Fibroblast of the aortic adventitia (primary cell): Measurements from ENCODE around the gene PIK3C3. TPM values are rescaled to one million over a fixed set of nuclear protein-coding genes. Genes with fewer than 3 reads are reported as not detected.
"Not testable (repeated sequence)": the region's sequence is repeated elsewhere in the genome, so short reads cannot be mapped to it uniquely, and the experiment has no call there.

Experiments
- DNase-seq: peaks from one replicate; pipeline ENCODE4 v3.0.0-alpha.2; 2010; ENCODE audit warnings: low read depth
- H3K4me3 ChIP-seq: 2 replicates; pipeline ENCODE4 v1.5.1; 2011; ENCODE audit warnings: low read depth, mild to moderate bottlenecking, control low read depth, low read length, moderate library complexity
- total RNA-seq: library from RNA; depleted of rRNA; stranded (reverse); fragments of >200 nt; gene quantifications from 2 replicates; pipeline ENCODE4 v1.2.3, GENCODE V29; 2012; ENCODE audit warnings: low replicate concordance
- TF ChIP-seq, protein P1 (sequence below): IDR thresholded peaks from 2 replicates; pipeline ENCODE4 v1.5.1; 2011; ENCODE audit warnings: mild to moderate bottlenecking, low read length, control low read depth, inconsistent platforms; ENCODE audit not compliant: insufficient read depth

The PIK3C3 gene
- total RNA-seq, 1 donor: 51.2 TPM

DNA sequence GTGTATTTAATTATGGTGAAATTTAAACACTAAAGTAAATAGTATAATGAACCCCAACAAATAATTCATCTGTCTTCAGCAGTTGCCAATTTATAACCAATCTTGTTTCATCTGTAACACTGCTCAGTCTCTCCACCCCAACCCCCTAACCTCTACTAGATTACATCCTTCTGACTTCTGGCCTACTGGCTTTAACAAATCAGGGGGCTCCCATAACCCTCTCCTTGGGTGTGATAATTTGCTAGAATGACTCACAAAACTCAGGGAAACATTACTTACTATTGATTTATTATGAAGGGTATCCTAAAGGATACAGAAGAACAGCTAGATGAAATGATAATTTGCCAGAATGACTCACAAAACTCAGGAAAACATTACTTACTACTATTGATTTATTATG, 50.7 kb downstream of the PIK3C3 start:
- no peak overlapping the region for H3K4me3 ChIP-seq
- TF ChIP-seq, protein P1, sequence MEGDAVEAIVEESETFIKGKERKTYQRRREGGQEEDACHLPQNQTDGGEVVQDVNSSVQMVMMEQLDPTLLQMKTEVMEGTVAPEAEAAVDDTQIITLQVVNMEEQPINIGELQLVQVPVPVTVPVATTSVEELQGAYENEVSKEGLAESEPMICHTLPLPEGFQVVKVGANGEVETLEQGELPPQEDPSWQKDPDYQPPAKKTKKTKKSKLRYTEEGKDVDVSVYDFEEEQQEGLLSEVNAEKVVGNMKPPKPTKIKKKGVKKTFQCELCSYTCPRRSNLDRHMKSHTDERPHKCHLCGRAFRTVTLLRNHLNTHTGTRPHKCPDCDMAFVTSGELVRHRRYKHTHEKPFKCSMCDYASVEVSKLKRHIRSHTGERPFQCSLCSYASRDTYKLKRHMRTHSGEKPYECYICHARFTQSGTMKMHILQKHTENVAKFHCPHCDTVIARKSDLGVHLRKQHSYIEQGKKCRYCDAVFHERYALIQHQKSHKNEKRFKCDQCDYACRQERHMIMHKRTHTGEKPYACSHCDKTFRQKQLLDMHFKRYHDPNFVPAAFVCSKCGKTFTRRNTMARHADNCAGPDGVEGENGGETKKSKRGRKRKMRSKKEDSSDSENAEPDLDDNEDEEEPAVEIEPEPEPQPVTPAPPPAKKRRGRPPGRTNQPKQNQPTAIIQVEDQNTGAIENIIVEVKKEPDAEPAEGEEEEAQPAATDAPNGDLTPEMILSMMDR: no peak
- DNase-seq: no peak

GRCh38 chr18:42009457-42009856, 54.4 kb downstream of the PIK3C3 start:
- not testable (repeated sequence) for H3K4me3 ChIP-seq, DNase-seq

GRCh38 chr18:42011053-42011452, 56.0 kb downstream of the PIK3C3 start:
- H3K4me3 ChIP-seq: no peak overlapping the region
- TF ChIP-seq, protein P1: no peak
- no peak for DNase-seq

GRCh38 chr18:42018831-42019230, 63.8 kb downstream of the PIK3C3 start:
- peak; percentile 23 for DNase-seq
- TF ChIP-seq, protein P1: no peak
- no peak overlapping the region for H3K4me3 ChIP-seq

DNA sequence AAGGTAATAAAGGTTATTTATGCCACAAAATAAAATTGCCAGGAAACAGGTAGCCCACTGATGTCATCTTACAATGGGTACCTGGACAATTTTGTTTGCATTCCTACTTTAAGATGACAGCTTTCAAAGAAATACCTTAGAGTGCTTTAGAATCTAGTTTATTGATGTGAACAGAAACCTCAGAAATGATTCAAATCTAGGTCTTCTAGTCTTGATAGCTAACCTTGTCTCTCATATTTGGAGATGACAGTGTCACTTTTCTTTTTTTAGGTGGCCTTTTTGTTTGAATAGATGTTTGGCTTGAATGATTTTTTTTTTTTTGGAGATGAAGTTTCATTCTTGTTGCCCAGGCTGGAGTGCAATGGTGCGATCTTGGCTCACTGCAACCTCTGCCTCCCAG, 69.1 kb downstream of the PIK3C3 start:
- no peak overlapping the region for H3K4me3 ChIP-seq
- TF ChIP-seq, protein P1: no peak
- DNase-seq: no peak

DNA sequence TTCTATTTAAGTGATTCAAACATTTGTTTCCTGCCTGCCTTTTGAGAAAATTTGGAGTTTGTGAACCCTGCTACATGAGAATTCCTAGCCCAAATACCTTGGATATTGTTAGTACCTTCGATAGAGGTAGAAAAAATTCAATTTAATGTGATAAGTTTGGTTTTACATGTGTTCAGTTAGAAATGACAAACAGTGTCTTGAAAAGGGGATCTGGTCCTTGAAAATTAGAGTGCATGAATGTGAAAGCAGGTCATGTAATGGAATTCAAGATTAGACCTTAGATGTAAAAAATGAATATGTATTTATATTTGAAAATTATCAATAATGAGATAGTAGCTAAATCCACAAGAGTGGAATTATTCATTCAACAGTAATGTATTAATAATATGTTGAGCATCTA, 70.5 kb downstream of the PIK3C3 start:
- no peak for DNase-seq
- H3K4me3 ChIP-seq: no peak overlapping the region
- TF ChIP-seq, protein P1: no peak

DNA sequence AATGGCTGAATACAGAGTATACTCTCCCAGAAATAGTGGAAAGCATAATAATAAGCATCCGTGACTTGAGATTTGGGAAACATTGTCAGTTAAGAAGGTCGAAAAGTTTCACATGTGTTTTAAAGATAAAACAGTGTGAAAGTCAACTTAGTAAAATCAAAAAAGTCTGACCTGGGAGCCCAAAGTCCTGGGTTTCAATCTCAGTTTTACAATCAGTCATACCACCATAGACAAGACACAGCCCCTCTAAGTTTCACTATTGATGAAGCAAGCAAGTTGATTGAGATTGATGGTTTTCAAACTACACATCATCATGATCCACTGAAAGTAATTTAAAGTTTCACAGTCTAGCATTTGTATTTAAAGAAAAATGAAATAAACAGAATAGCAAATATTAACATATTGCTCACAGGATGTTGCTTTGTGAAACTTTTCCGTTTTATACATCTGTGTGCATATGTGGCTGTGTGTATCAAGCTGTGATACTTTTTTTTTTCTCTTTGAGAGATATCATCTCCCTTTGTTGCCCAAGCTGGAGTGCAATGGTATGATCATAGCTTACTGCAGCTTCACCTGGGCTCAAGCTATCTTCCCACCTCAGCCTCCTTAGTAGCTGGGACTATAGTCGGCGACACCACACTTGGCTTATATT, 71.1 kb downstream of the PIK3C3 start:
- H3K4me3 ChIP-seq: no peak overlapping the region
- TF ChIP-seq, protein P1: no peak
- no peak for DNase-seq
